Mesendoderm (in vitro differentiated cells): Measurements from ENCODE around the gene TMEM38A.
"Not testable (repeated sequence)": the region's sequence is repeated elsewhere in the genome, so short reads cannot be mapped to it uniquely, and the experiment has no call there.

ENCODE experiments used
- DNase-seq: peaks from one replicate; pipeline ENCODE4 v3.0.0; 2013
- H2AK5ac ChIP-seq: 2 replicates; pipeline ENCODE4 v1.6.1; 2013; ENCODE audit warnings: low read length, inconsistent platforms
- H2BK120ac ChIP-seq: 2 replicates; pipeline ENCODE4 v1.6.1; 2013; ENCODE audit warnings: low read depth, mild to moderate bottlenecking, low read length, moderate library complexity, mixed read lengths
- H2BK15ac ChIP-seq: replicated peaks from 2 replicates; pipeline ENCODE4 v1.6.1; 2013; ENCODE audit warnings: low read depth, mild to moderate bottlenecking, moderate library complexity
- H2BK5ac ChIP-seq: 2 replicates; pipeline ENCODE4 v1.6.1; 2013; ENCODE audit warnings: low read length, inconsistent platforms
- H3K18ac ChIP-seq: 2 replicates; pipeline ENCODE4 v1.6.1; 2013; ENCODE audit warnings: mild to moderate bottlenecking, low read length, mixed read lengths
- H3K23ac ChIP-seq: one replicate; pipeline ENCODE4 v1.6.1; 2013; ENCODE audit warnings: low read length
- H3K27ac ChIP-seq: 2 replicates; pipeline ENCODE4 v1.5.1; 2013; ENCODE audit warnings: low read depth, mild to moderate bottlenecking, inconsistent platforms, low read length, moderate library complexity
- H3K27me3 ChIP-seq: 2 replicates; pipeline ENCODE4 v1.6.1; 2013; ENCODE audit warnings: low read length, control low read depth, mild to moderate bottlenecking, inconsistent platforms; ENCODE audit not compliant: insufficient read depth, poor library complexity
- H3K36me3 ChIP-seq: 2 replicates; pipeline ENCODE4 v1.6.1; 2013; ENCODE audit warnings: low read length, inconsistent platforms; ENCODE audit not compliant: control insufficient read depth, insufficient read depth
- H3K4ac ChIP-seq: one replicate; pipeline ENCODE4 v1.6.1; 2013; ENCODE audit warnings: low read depth, mild to moderate bottlenecking, low read length, moderate library complexity
- H3K4me1 ChIP-seq: 2 replicates; pipeline ENCODE4 v1.6.1; 2013; ENCODE audit warnings: low read depth, low read length, inconsistent platforms; ENCODE audit not compliant: control insufficient read depth
- H3K4me2 ChIP-seq: 2 replicates; pipeline ENCODE4 v1.6.1; 2013; ENCODE audit warnings: low read length
- H3K4me3 ChIP-seq: 2 replicates; pipeline ENCODE4 v1.5.1; 2013; ENCODE audit warnings: mild to moderate bottlenecking, low read length
- H3K56ac ChIP-seq: one replicate; pipeline ENCODE4 v1.6.1; 2013; ENCODE audit warnings: low read length
- H3K79me1 ChIP-seq: 2 replicates; pipeline ENCODE4 v1.6.1; 2013; ENCODE audit warnings: low read length, inconsistent platforms
- H3K79me2 ChIP-seq: 2 replicates; pipeline ENCODE4 v1.6.1; 2013; ENCODE audit warnings: mild to moderate bottlenecking, low read length; ENCODE audit not compliant: control insufficient read depth, insufficient read depth
- H3K9ac ChIP-seq: 2 replicates; pipeline ENCODE4 v1.6.1; 2013; ENCODE audit warnings: low read length, inconsistent platforms
- H4K5ac ChIP-seq: one replicate; pipeline ENCODE4 v1.6.1; 2013; ENCODE audit warnings: low read length
- H4K8ac ChIP-seq: one replicate; pipeline ENCODE4 v1.6.1; 2013; ENCODE audit warnings: low read depth, mild to moderate bottlenecking, control low read depth, low read length, moderate library complexity
- WGBS: extraction: QIAGEN DNeasy Blood & Tissue Kit; methylation state at CpG from one replicate; pipeline ENCODE4 v1.1.7; 2013; ENCODE audit warnings: low lambda C conversion rate, missing lambda C conversion rate; ENCODE audit not compliant: insufficient coverage; ENCODE audit errors: extremely low coverage; 5-methylcytosine and 5-hydroxymethylcytosine counted together

Gene TMEM38A

GRCh38 chr19:16659464-16659831 lies 1.5 kb upstream of the TMEM38A start:
- Histone ChIP-seq H4K5ac (no peak overlapping the region), H3K27ac (no peak overlapping the region), H2BK5ac (no peak overlapping the region), H2BK120ac (no peak overlapping the region), H3K79me1 (peaks cover 15% of the 10 kb centered on the region), H3K36me3 (peaks cover 4% of the 10 kb centered on the region), H3K18ac (no peak overlapping the region), H3K9ac (peak overlapping the region; percentile 64), H2BK15ac (no peak overlapping the region), H3K4ac (no peak overlapping the region), H3K4me1 (no peaks in the 10 kb centered on the region), H3K23ac (no peak overlapping the region), H3K56ac (peak overlapping the region; percentile 79), H3K27me3 (peaks cover 6% of the 10 kb centered on the region), H3K4me2 (peak overlapping the region; percentile 35), H3K79me2 (peaks cover 10% of the 10 kb centered on the region), H3K4me3 (peak overlapping the region; percentile 51), H4K8ac (no peak overlapping the region), H2AK5ac (no peak overlapping the region)
- no CpG with 5 or more reads among the region's 14 CpGs for WGBS
- no peak for DNase-seq

DNA sequence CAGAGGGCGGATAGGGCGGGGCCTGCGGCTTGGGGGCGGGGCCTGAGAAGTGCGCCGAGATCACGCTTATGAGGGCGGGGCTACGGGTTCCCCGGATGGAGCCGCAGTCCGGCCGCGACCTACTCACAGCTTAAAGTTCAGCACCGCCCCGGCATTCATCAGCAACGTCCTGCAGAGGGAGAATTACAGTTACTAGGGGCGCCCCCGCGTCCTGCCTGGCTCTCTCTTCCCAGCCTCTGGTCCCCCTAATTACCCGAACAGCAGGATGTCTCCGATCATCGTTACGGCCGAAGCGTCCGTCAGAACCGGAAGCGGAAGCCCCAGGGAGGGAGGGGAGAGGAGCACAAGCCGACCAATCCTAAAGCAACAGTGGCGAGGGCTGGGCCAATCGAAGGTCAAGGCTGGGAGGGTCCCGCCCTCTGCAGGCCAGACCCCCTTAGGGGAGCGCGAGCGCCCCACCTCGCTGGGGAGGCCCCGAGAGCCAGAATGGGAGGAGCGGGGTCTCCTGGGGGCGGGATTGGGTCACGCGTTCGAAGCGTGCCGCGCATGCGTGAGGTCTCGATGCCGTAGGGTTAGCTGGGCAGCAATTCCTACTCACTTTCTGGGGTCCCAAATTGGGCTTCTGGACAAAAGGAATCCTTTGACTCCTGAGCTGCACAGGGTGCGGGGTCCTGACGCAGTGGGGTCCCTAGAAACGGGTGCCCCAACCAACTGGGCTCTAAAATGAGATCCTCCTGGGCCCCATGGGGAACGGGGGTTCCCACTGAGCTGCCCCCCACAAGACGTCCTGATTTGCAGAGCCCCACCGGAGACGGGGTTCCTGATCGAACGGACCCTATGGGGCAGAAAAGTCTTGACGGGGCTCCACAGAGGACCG lies 869 bp upstream of the TMEM38A start, which contains the start of gene SMIM7:
TSS of gene SMIM7 (minus strand) at position 313 of the 877 bp plus-strand sequence. CDS start at position 279, 34 bp downstream.
- Histone ChIP-seq H2BK5ac (peak within 1 kb of the TSS; percentile 85), H3K56ac (peak within 1 kb of the TSS; percentile 95), H3K23ac (peak within 1 kb of the TSS; percentile 48), H3K18ac (peak within 1 kb of the TSS; percentile 62), H3K9ac (peak within 1 kb of the TSS; percentile 92), H3K4me2 (peak within 1 kb of the TSS; percentile 87), H3K4ac (peak within 1 kb of the TSS; percentile 44), H2BK120ac (peak within 1 kb of the TSS; percentile 16), H3K36me3 (peaks cover 2% of the 10 kb centered on the region), H3K79me2 (peaks cover 10% of the 10 kb centered on the region), H2AK5ac (no peak within 1 kb of the TSS), H4K5ac (no peak within 1 kb of the TSS), H3K4me3 (peak within 1 kb of the TSS; percentile 85), H3K4me1 (no peaks in the 10 kb centered on the region), H4K8ac (peak within 1 kb of the TSS; percentile 44), H2BK15ac (no peak within 1 kb of the TSS), H3K27ac (peak within 1 kb of the TSS; percentile 76), H3K27me3 (peaks cover 6% of the 10 kb centered on the region), H3K79me1 (peaks cover 11% of the 10 kb centered on the region)
- DNase-seq: peak; percentile 99
- no CpG with 5 or more reads among the region's 60 CpGs for WGBS

- Histone ChIP-seq H3K4me2 (peak overlapping the region; percentile 57), H3K27ac (no peak overlapping the region), H3K27me3 (peaks cover 6% of the 10 kb centered on the region), H2AK5ac (no peak overlapping the region), H4K5ac (no peak overlapping the region), H3K4me3 (peak overlapping the region; percentile 28), H4K8ac (no peak overlapping the region), H3K9ac (peak overlapping the region; percentile 54), H2BK120ac (no peak overlapping the region), H2BK5ac (no peak overlapping the region), H3K4me1 (no peaks in the 10 kb centered on the region), H3K56ac (peak overlapping the region; percentile 67), H3K18ac (no peak overlapping the region), H3K79me2 (peaks cover 10% of the 10 kb centered on the region), H2BK15ac (no peak overlapping the region), H3K23ac (peak overlapping the region; percentile 45), H3K4ac (no peak overlapping the region), H3K79me1 (peaks cover 11% of the 10 kb centered on the region), H3K36me3 (no peaks in the 10 kb centered on the region)
- no peak for DNase-seq
- no CpG with 5 or more reads among the region's 31 CpGs for WGBS
These were observed 618 bp downstream of the TMEM38A start for GRCh38 chr19:16661480-16662034.

DNA sequence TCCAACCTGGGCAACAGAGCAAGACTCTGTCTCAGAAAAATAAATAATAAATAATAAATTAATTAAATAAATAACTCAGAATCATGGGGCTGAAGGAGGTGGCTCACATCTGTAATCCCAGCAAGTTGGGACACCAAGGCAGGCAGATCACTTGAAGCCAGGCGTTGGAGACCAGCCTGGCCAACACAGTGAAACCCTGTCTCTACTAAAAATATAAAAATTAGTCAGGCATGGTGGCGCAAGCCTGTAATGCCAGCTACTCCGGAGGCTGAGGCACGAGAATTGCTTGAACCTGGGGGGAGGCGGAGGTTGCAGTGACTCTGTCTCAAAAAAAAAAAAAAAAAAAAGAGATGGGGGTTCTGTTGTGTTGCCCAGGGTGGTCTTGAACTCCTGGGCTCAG lies 7.2 kb downstream of the TMEM38A start:
- no peak overlapping the region for H3K4ac ChIP-seq
- no peak overlapping the region for H2BK15ac ChIP-seq
- H4K5ac ChIP-seq: no peak overlapping the region
- no peak overlapping the region for H2BK120ac ChIP-seq
- no peak overlapping the region for H3K4me2 ChIP-seq
- DNase-seq: no peak
- H3K36me3 ChIP-seq: no peaks in the 10 kb centered on the region
- no peaks in the 10 kb centered on the region for H3K27me3 ChIP-seq
- no peaks in the 10 kb centered on the region for H3K79me1 ChIP-seq
- no peak overlapping the region for H3K27ac ChIP-seq
- no peak overlapping the region for H3K4me3 ChIP-seq
- H4K8ac ChIP-seq: no peak overlapping the region
- H3K4me1 ChIP-seq: no peaks in the 10 kb centered on the region
- no peak overlapping the region for H3K56ac ChIP-seq
- H2BK5ac ChIP-seq: no peak overlapping the region
- no CpG with 5 or more reads among the region's 5 CpGs for WGBS
- H3K9ac ChIP-seq: no peak overlapping the region
- no peaks in the 10 kb centered on the region for H3K79me2 ChIP-seq
- no peak overlapping the region for H2AK5ac ChIP-seq
- no peak overlapping the region for H3K18ac ChIP-seq
- H3K23ac ChIP-seq: no peak overlapping the region

GRCh38 chr19:16668702-16669101 lies 7.8 kb downstream of the TMEM38A start:
- not testable (repeated sequence) for H3K36me3 ChIP-seq, H3K4me1 ChIP-seq, H4K8ac ChIP-seq, H3K56ac ChIP-seq, DNase-seq, H2BK5ac ChIP-seq, H3K18ac ChIP-seq, H3K4me2 ChIP-seq, H3K4ac ChIP-seq, H2BK120ac ChIP-seq, H3K79me2 ChIP-seq, H3K9ac ChIP-seq, H3K27me3 ChIP-seq, H3K4me3 ChIP-seq, H3K27ac ChIP-seq, H3K23ac ChIP-seq, H2BK15ac ChIP-seq, H3K79me1 ChIP-seq, H2AK5ac ChIP-seq, H4K5ac ChIP-seq
- no CpG with 5 or more reads among the region's 4 CpGs for WGBS
